HUES6 (cell line): ENCODE results near the gene ILF3.

ENCODE experiments used
- H3K27ac ChIP-seq: 2 replicates; pipeline ENCODE4 v1.7.0; 2013; ENCODE audit warnings: low read depth, mild to moderate bottlenecking, low read length, inconsistent platforms
- H3K27me3 ChIP-seq: 2 replicates; pipeline ENCODE4 v1.6.1; 2013; ENCODE audit warnings: low read length; ENCODE audit not compliant: control insufficient read depth, insufficient read depth
- H3K36me3 ChIP-seq: 2 replicates; pipeline ENCODE4 v1.6.1; 2013; ENCODE audit warnings: low read length; ENCODE audit not compliant: control insufficient read depth, insufficient read depth
- H3K4me1 ChIP-seq: 2 replicates; pipeline ENCODE4 v1.6.1; 2013; ENCODE audit warnings: low read length; ENCODE audit not compliant: control insufficient read depth, insufficient read depth
- H3K4me3 ChIP-seq: 2 replicates; pipeline ENCODE4 v1.5.1; 2013; ENCODE audit warnings: low read depth, low read length
- H3K9ac ChIP-seq: one replicate; pipeline ENCODE4 v1.6.1; 2013; ENCODE audit warnings: mild to moderate bottlenecking, low read length
- H3K9me3 ChIP-seq: 2 replicates; pipeline ENCODE4 v1.6.1; 2013; ENCODE audit warnings: low read depth, low read length; ENCODE audit not compliant: control insufficient read depth, insufficient read depth

Gene ILF3

GRCh38 chr19:10679743-10680142 is 25.6 kb downstream of the ILF3 start:
- no peak overlapping the region for H3K27ac ChIP-seq
- no peak overlapping the region for H3K9ac ChIP-seq
- H3K4me3 ChIP-seq, result no peak overlapping the region
- H3K9me3 ChIP-seq, result no peaks in the 10 kb centered on the region
- H3K36me3 ChIP-seq, result peaks cover 96% of the 10 kb centered on the region
- H3K4me1 ChIP-seq, result no peaks in the 10 kb centered on the region
- no peaks in the 10 kb centered on the region for H3K27me3 ChIP-seq

- Histone ChIP-seq H3K9me3 (no peaks in the 10 kb centered on the region), H3K36me3 (peaks cover 96% of the 10 kb centered on the region), H3K4me1 (no peaks in the 10 kb centered on the region), H3K27me3 (no peaks in the 10 kb centered on the region), H3K27ac (no peak overlapping the region), H3K9ac (no peak overlapping the region), H3K4me3 (no peak overlapping the region)
Measured at GRCh38 chr19:10680545-10681135, 26.5 kb downstream of the ILF3 start.

DNA sequence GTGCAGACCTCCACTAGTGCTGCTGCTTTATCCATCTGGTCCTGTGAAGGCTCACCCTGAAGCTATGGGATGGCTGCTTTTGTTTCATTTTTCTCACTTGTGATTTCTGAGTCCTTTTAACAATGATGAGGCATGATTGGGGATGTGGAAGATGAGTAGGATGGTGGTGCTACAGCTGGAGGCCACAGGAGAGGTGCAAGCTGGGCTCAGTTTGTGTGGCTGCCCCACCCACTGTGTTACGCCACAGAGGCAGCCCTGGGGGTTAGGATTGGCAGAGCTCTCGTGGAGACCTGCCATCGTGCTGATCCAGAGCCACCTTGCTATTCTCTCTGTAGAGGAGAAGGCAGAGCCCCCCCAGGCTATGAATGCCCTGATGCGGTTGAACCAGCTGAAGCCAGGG is 27.5 kb downstream of the ILF3 start:
- no peaks in the 10 kb centered on the region for H3K9me3 ChIP-seq
- no peak overlapping the region for H3K4me3 ChIP-seq
- H3K27ac ChIP-seq, result no peak overlapping the region
- H3K4me1 ChIP-seq, result no peaks in the 10 kb centered on the region
- no peaks in the 10 kb centered on the region for H3K27me3 ChIP-seq
- H3K36me3 ChIP-seq, result peaks cover 100% of the 10 kb centered on the region
- no peak overlapping the region for H3K9ac ChIP-seq

- no peak overlapping the region for H3K27ac ChIP-seq
- H3K9me3 ChIP-seq, result no peaks in the 10 kb centered on the region
- peaks cover 100% of the 10 kb centered on the region for H3K36me3 ChIP-seq
- no peak overlapping the region for H3K4me3 ChIP-seq
- H3K4me1 ChIP-seq, result no peaks in the 10 kb centered on the region
- H3K27me3 ChIP-seq, result no peaks in the 10 kb centered on the region
- no peak overlapping the region for H3K9ac ChIP-seq
Measured at GRCh38 chr19:10682397-10683063, 28.4 kb downstream of the ILF3 start.

GRCh38 chr19:10683064-10683426 is 28.9 kb downstream of the ILF3 start:
- H3K36me3 ChIP-seq, result peaks cover 100% of the 10 kb centered on the region
- no peaks in the 10 kb centered on the region for H3K9me3 ChIP-seq
- no peak overlapping the region for H3K4me3 ChIP-seq
- H3K4me1 ChIP-seq, result no peaks in the 10 kb centered on the region
- no peak overlapping the region for H3K27ac ChIP-seq
- no peak overlapping the region for H3K9ac ChIP-seq
- H3K27me3 ChIP-seq, result no peaks in the 10 kb centered on the region

DNA sequence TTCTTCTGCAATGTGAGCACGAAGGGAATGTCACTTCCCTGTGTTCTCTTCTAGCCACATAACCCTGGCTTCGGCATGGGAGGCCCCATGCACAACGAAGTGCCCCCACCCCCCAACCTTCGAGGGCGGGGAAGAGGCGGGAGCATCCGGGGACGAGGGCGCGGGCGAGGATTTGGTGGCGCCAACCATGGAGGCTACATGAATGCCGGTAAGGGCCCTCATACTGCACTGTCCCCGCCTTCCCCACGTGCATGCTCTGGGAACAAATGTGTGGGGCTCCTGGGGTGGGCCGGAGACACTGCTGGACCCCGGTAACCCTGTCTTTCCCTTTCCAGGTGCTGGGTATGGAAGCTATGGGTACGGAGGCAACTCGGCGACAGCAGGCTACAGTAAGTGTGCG is 29.4 kb downstream of the ILF3 start:
- no peak overlapping the region for H3K4me3 ChIP-seq
- H3K27ac ChIP-seq, result no peak overlapping the region
- H3K9ac ChIP-seq, result no peak overlapping the region
- no peaks in the 10 kb centered on the region for H3K4me1 ChIP-seq
- H3K36me3 ChIP-seq, result peaks cover 100% of the 10 kb centered on the region
- H3K27me3 ChIP-seq, result no peaks in the 10 kb centered on the region
- no peaks in the 10 kb centered on the region for H3K9me3 ChIP-seq

- H3K4me1 ChIP-seq, result no peaks in the 10 kb centered on the region
- H3K9me3 ChIP-seq, result no peaks in the 10 kb centered on the region
- H3K27me3 ChIP-seq, result no peaks in the 10 kb centered on the region
- peaks cover 100% of the 10 kb centered on the region for H3K36me3 ChIP-seq
- no peak overlapping the region for H3K4me3 ChIP-seq
- H3K27ac ChIP-seq, result no peak overlapping the region
- H3K9ac ChIP-seq, result no peak overlapping the region
Measured at GRCh38 chr19:10685210-10685609, 31.1 kb downstream of the ILF3 start.

GRCh38 chr19:10686193-10686592 is 32.0 kb downstream of the ILF3 start:
- no peaks in the 10 kb centered on the region for H3K9me3 ChIP-seq
- H3K4me3 ChIP-seq, result no peak overlapping the region
- no peaks in the 10 kb centered on the region for H3K4me1 ChIP-seq
- H3K27me3 ChIP-seq, result no peaks in the 10 kb centered on the region
- no peak overlapping the region for H3K9ac ChIP-seq
- H3K27ac ChIP-seq, result no peak overlapping the region
- H3K36me3 ChIP-seq, result peaks cover 100% of the 10 kb centered on the region

- H3K27me3 ChIP-seq, result no peaks in the 10 kb centered on the region
- H3K9me3 ChIP-seq, result no peaks in the 10 kb centered on the region
- peaks cover 100% of the 10 kb centered on the region for H3K36me3 ChIP-seq
- H3K27ac ChIP-seq, result no peak overlapping the region
- H3K4me1 ChIP-seq, result no peaks in the 10 kb centered on the region
- H3K9ac ChIP-seq, result no peak overlapping the region
- H3K4me3 ChIP-seq, result no peak overlapping the region
Measured at GRCh38 chr19:10686661-10687517, 32.7 kb downstream of the ILF3 start.

GRCh38 chr19:10687518-10688288 is 33.6 kb downstream of the ILF3 start:
- Histone ChIP-seq H3K9me3 (no peaks in the 10 kb centered on the region), H3K9ac (no peak overlapping the region), H3K4me3 (no peak overlapping the region), H3K36me3 (peaks cover 100% of the 10 kb centered on the region), H3K4me1 (no peaks in the 10 kb centered on the region), H3K27me3 (no peaks in the 10 kb centered on the region), H3K27ac (no peak overlapping the region)
